GM12878 (cell line): ENCODE measurements around the gene PAK5.

ENCODE experiments used
- CREB1 ChIP-seq: IDR thresholded peaks from 2 replicates; pipeline ENCODE4 v1.6.1; 2012; ENCODE audit warnings: low read depth, mild to moderate bottlenecking, inconsistent platforms
- HDAC2 ChIP-seq: fragments of 200-600 bp; sonication (generic); IDR thresholded peaks from 2 replicates; pipeline ENCODE4 v1.6.1; 2017
- POLR2A ChIP-seq: IDR thresholded peaks from 2 replicates; pipeline ENCODE4 v1.6.1; 2011; ENCODE audit warnings: low read depth, mild to moderate bottlenecking, low read length
- POLR2AphosphoS2 ChIP-seq: IDR thresholded peaks from 2 replicates; pipeline ENCODE4 v1.6.1; 2011; ENCODE audit warnings: low read depth, mild to moderate bottlenecking, low read length, improper control_type of control experiment, moderate library complexity
- RELA ChIP-seq: fragments of 450-650 bp; IDR thresholded peaks from 2 replicates; pipeline ENCODE4 v1.8.0; 2014; ENCODE audit warnings: borderline replicate concordance; ENCODE audit not compliant: partially characterized antibody
- SREBF1 ChIP-seq: IDR thresholded peaks from 2 replicates; pipeline ENCODE4 v1.6.1; 2012; ENCODE audit warnings: mild to moderate bottlenecking, low read length
- ZBTB40 ChIP-seq: fragments of 450-650 bp; IDR thresholded peaks from 2 replicates; pipeline ENCODE4 v1.6.1; 2016; ENCODE audit warnings: mild to moderate bottlenecking, moderate library complexity, borderline replicate concordance
- TF ChIP-seq, protein P1 (sequence below), 3 experiments: IDR thresholded peaks in 2 of 3; conservative IDR thresholded peaks in 1 of 3; 2 replicates each; pipeline ENCODE4 v1.5.1; 2011; ENCODE audit warnings: low read depth in 3 of 3, low read length in 3 of 3, mild to moderate bottlenecking in 3 of 3, control low read depth in 2 of 3, moderate library complexity in 2 of 3, inconsistent platforms in 1 of 3, mixed read lengths in 1 of 3; ENCODE audit not compliant: control insufficient read depth in 2 of 3, insufficient read depth in 1 of 3; ENCODE audit errors: extremely low read depth in 1 of 3
- TF ChIP-seq, protein P2 (sequence below): fragments of 450-650 bp; IDR thresholded peaks from 2 replicates; pipeline ENCODE4 v1.6.1; 2016; ENCODE audit warnings: mild to moderate bottlenecking
- TF ChIP-seq, protein P3 (sequence below): IDR thresholded peaks from 2 replicates; pipeline ENCODE4 v1.6.1; 2012; ENCODE audit warnings: low read depth, low read length, improper control_type of control experiment

DNA sequence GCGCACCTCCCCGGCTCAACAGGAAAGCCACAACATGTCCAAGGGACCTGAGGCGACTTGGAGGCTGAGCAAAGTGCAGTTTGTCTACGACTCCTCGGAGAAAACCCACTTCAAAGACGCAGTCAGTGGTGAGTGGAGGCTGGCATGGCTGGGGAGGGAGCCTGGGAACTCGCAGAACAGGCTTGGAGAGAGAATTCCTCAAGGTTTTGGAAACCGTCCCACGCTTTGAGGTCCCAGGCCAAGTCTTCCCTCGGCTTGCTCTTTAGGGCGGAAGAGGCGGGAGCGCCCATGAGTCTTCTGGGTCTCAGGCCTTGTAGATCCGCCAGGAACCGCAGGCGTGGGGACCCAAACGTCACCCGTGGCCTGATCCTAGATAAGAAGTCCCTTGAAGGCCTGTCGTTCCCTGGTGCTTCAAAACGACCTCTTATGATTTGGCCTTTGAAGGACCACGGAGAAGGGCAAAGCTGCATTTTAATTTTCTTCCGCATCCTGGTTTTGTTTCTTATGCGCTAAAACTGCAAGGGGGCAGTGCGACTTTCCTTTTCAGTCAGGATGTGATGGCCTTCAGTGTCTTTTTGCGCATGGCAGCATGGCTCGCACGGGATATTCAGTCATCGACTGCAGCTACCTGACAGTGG is 322.5 kb downstream of the PAK5 start:
- TF ChIP-seq, protein P1, sequence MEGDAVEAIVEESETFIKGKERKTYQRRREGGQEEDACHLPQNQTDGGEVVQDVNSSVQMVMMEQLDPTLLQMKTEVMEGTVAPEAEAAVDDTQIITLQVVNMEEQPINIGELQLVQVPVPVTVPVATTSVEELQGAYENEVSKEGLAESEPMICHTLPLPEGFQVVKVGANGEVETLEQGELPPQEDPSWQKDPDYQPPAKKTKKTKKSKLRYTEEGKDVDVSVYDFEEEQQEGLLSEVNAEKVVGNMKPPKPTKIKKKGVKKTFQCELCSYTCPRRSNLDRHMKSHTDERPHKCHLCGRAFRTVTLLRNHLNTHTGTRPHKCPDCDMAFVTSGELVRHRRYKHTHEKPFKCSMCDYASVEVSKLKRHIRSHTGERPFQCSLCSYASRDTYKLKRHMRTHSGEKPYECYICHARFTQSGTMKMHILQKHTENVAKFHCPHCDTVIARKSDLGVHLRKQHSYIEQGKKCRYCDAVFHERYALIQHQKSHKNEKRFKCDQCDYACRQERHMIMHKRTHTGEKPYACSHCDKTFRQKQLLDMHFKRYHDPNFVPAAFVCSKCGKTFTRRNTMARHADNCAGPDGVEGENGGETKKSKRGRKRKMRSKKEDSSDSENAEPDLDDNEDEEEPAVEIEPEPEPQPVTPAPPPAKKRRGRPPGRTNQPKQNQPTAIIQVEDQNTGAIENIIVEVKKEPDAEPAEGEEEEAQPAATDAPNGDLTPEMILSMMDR (IDR thresholded peaks at IDR 0.05 in 2 of 3, conservative IDR thresholded peaks at IDR 0.05 in 1 of 3; ENCODE audit: control insufficient read depth in 2 of 3, extremely low read depth in 1 of 3, insufficient read depth in 1 of 3, low read depth in 3 of 3, low read length in 3 of 3) = no peak
- no peak for TF ChIP-seq POLR2A
- TF ChIP-seq POLR2AphosphoS2 = no peak
- TF ChIP-seq HDAC2 = no peak
- no peak for TF ChIP-seq RELA
- TF ChIP-seq CREB1 = no peak
- no peak for TF ChIP-seq ZBTB40
- TF ChIP-seq, protein P2, sequence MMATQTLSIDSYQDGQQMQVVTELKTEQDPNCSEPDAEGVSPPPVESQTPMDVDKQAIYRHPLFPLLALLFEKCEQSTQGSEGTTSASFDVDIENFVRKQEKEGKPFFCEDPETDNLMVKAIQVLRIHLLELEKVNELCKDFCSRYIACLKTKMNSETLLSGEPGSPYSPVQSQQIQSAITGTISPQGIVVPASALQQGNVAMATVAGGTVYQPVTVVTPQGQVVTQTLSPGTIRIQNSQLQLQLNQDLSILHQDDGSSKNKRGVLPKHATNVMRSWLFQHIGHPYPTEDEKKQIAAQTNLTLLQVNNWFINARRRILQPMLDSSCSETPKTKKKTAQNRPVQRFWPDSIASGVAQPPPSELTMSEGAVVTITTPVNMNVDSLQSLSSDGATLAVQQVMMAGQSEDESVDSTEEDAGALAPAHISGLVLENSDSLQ = no peak
- TF ChIP-seq, protein P3, sequence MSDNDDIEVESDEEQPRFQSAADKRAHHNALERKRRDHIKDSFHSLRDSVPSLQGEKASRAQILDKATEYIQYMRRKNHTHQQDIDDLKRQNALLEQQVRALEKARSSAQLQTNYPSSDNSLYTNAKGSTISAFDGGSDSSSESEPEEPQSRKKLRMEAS = no peak
- no peak for TF ChIP-seq SREBF1
